Endodermal cell (in vitro differentiated cells): Measurements from ENCODE around the gene ZNF45. TPM values are rescaled to one million over a fixed set of nuclear protein-coding genes. Genes with fewer than 3 reads are reported as not detected.
A peak's percentile ranks its signal among the peaks of the same experiment; 100 is the strongest.
"Not testable (repeated sequence)": the region's sequence is repeated elsewhere in the genome, so short reads cannot be mapped to it uniquely, and the experiment has no call there.

Experiments used
- DNase-seq: peaks from one replicate; pipeline ENCODE4 v3.0.0-alpha.2; 2017
- H3K27ac ChIP-seq: 2 replicates; pipeline ENCODE4 v1.5.1; 2013; ENCODE audit warnings: mild to moderate bottlenecking, low read depth, low read length, moderate library complexity
- H3K27me3 ChIP-seq: 2 replicates; pipeline ENCODE4 v1.6.1; 2013; ENCODE audit warnings: mild to moderate bottlenecking, low read length, moderate library complexity; ENCODE audit not compliant: insufficient read depth, control insufficient read depth, poor library complexity, severe bottlenecking
- H3K36me3 ChIP-seq: 2 replicates; pipeline ENCODE4 v1.7.0; 2013; ENCODE audit warnings: mild to moderate bottlenecking, low read length, moderate library complexity; ENCODE audit not compliant: control insufficient read depth, insufficient read depth
- H3K4me1 ChIP-seq: one replicate; pipeline ENCODE4 v1.7.0; 2013; ENCODE audit warnings: low read length; ENCODE audit not compliant: control insufficient read depth, insufficient read depth
- H3K4me3 ChIP-seq: 2 replicates; pipeline ENCODE4 v1.5.1; 2013; ENCODE audit warnings: mild to moderate bottlenecking, low read length, moderate library complexity
- H3K9ac ChIP-seq: 2 replicates; pipeline ENCODE4 v1.6.1; 2013; ENCODE audit warnings: mild to moderate bottlenecking, low read length, moderate library complexity; ENCODE audit not compliant: poor library complexity, severe bottlenecking; ENCODE audit errors: extremely low read depth
- H3K9me3 ChIP-seq: 2 replicates; pipeline ENCODE4 v1.6.1; 2013; ENCODE audit warnings: mild to moderate bottlenecking, low read length, moderate library complexity; ENCODE audit not compliant: control insufficient read depth
- H3K27ac Mint-ChIP-seq: 2 replicates; pipeline ENCODE4 v1.8.0; 2020; ENCODE audit warnings: mixed read lengths
- H3K27me3 Mint-ChIP-seq: 2 replicates; pipeline ENCODE4 v1.8.0; 2021; ENCODE audit warnings: mild to moderate bottlenecking, mixed read lengths; ENCODE audit not compliant: insufficient read depth
- H3K36me3 Mint-ChIP-seq: 2 replicates; pipeline ENCODE4 v1.8.0; 2020; ENCODE audit warnings: low read depth, mixed read lengths
- H3K4me1 Mint-ChIP-seq: 2 replicates; pipeline ENCODE4 v1.8.0; 2020; ENCODE audit warnings: mixed read lengths
- H3K4me3 Mint-ChIP-seq: 2 replicates; pipeline ENCODE4 v1.8.0; 2020; ENCODE audit warnings: mild to moderate bottlenecking, moderate library complexity, mixed read lengths
- H3K9me3 Mint-ChIP-seq: 2 replicates; pipeline ENCODE4 v1.8.0; 2020; ENCODE audit warnings: mild to moderate bottlenecking, mixed read lengths
- CTCF ChIP-seq: fragments of 200-600 bp; sonication (generic); conservative IDR thresholded peaks from 2 replicates; pipeline ENCODE4 v1.5.0; 2021; ENCODE audit warnings: antibody characterized with exemption, mild to moderate bottlenecking
- WGBS, 2 experiments: methylation state at CpG; one replicate each; pipeline versions ENCODE4 v1.1.5 to v1.1.7; 2013; ENCODE audit warnings: missing lambda C conversion rate in 2 of 2, mixed read lengths in 1 of 2; ENCODE audit not compliant: insufficient coverage in 1 of 2, insufficient read length in 1 of 2; 5-methylcytosine and 5-hydroxymethylcytosine counted together
- total RNA-seq, 2 donors: library from RNA; stranded (reverse); fragmentation: NEBNext Ultra II Directional in 1 of 2; extraction: Animal tissue kit (Norgen Biotek cat#: 25700) in 1 of 2; gene quantifications; 2 replicates in 1 of 2; 3 replicates in 1 of 2; pipeline ENCODE4 v1.2.1, GENCODE V29; 2021

ZNF45 gene
- total RNA-seq, 2 donors from 2014 or later, result 18.6 to 19.4 TPM

- Mint-ChIP-seq H3K27ac (peak within 1 kb of the TSS; percentile 94), H3K9me3 (peaks cover 25% of the 10 kb centered on the region), H3K4me3 (peak within 1 kb of the TSS; percentile 97), H3K4me1 (no peaks in the 10 kb centered on the region), H3K36me3 (peaks cover 26% of the 10 kb centered on the region), H3K27me3 (peaks cover 36% of the 10 kb centered on the region)
- no peaks in the 10 kb centered on the region for H3K36me3 ChIP-seq
- peak within 1 kb of the TSS; percentile 95 for H3K4me3 ChIP-seq
- no peak within 1 kb of the TSS for H3K27ac ChIP-seq
- H3K9ac ChIP-seq, result peak within 1 kb of the TSS; percentile 47
- 1% methylated on average over 35 to 40 of the region's 40 CpGs for WGBS, 2 experiments
- peak; percentile 75 for TF ChIP-seq CTCF
- H3K27me3 ChIP-seq, result peaks cover 4% of the 10 kb centered on the region
- peaks cover 7% of the 10 kb centered on the region for H3K9me3 ChIP-seq
- no peaks in the 10 kb centered on the region for H3K4me1 ChIP-seq
- DNase-seq, result peak; percentile 96
These were observed 16.0 kb upstream of the ZNF45 start, which contains the start of gene ZNF221 for GRCh38 chr19:43950834-43951645. Gene ZNF221, plus strand, starts transcription at chr19:43951228. Its CDS starts 11,499 bp downstream, at chr19:43962727.

GRCh38 chr19:43949803-43950202 is 14.7 kb upstream of the ZNF45 start:
- not testable (repeated sequence) for H3K4me1 Mint-ChIP-seq, H3K9me3 ChIP-seq, H3K4me1 ChIP-seq, H3K27ac ChIP-seq, H3K27ac Mint-ChIP-seq, DNase-seq, H3K27me3 ChIP-seq, H3K4me3 Mint-ChIP-seq, H3K4me3 ChIP-seq, H3K9ac ChIP-seq, H3K36me3 ChIP-seq
- 17 to 78% methylated on average over 1 to 2 of the region's 2 CpGs for WGBS, 2 experiments
- peaks cover 19% of the 10 kb centered on the region for H3K36me3 Mint-ChIP-seq
- peaks cover 30% of the 10 kb centered on the region for H3K9me3 Mint-ChIP-seq
- H3K27me3 Mint-ChIP-seq, result peaks cover 48% of the 10 kb centered on the region

GRCh38 chr19:43947412-43947811 is 12.3 kb upstream of the ZNF45 start:
- 0% methylated on average over 1 of the region's 1 CpG for WGBS, 2 experiments
- H3K4me1 ChIP-seq, H3K9me3 ChIP-seq, DNase-seq, H3K36me3 ChIP-seq, H3K4me3 Mint-ChIP-seq, H3K9ac ChIP-seq, H3K27ac Mint-ChIP-seq, H3K4me1 Mint-ChIP-seq, H3K27ac ChIP-seq, H3K4me3 ChIP-seq, H3K27me3 ChIP-seq, H3K36me3 Mint-ChIP-seq: not testable (repeated sequence)
- H3K9me3 Mint-ChIP-seq, result peaks cover 30% of the 10 kb centered on the region
- H3K27me3 Mint-ChIP-seq, result peaks cover 53% of the 10 kb centered on the region

- H3K4me3 Mint-ChIP-seq, result no peak overlapping the region
- no peak for TF ChIP-seq CTCF
These were observed 6.1 kb upstream of the ZNF45 start for GRCh38 chr19:43941209-43941608.

More at GRCh38 chr19:43941209-43941608, 6.1 kb upstream of the ZNF45 start:
- Histone ChIP-seq H3K27me3 (peaks cover 9% of the 10 kb centered on the region), H3K9me3 (no peaks in the 10 kb centered on the region), H3K36me3 (no peaks in the 10 kb centered on the region), H3K4me1 (no peaks in the 10 kb centered on the region), H3K9ac (no peak overlapping the region), H3K4me3 (no peak overlapping the region), H3K27ac (no peak overlapping the region)
- Mint-ChIP-seq H3K36me3 (no peaks in the 10 kb centered on the region), H3K27me3 (peaks cover 31% of the 10 kb centered on the region), H3K4me1 (no peaks in the 10 kb centered on the region), H3K27ac (no peak overlapping the region), H3K9me3 (peaks cover 19% of the 10 kb centered on the region)
- 66% methylated on average over 4 of the region's 5 CpGs; no CpG with 5 or more reads in 1 of the 2 experiments for WGBS, 2 experiments
- DNase-seq, result no peak
